Keratinocyte (primary cell): ENCODE measurements around the gene NOS3. TPM values are rescaled to one million over a fixed set of nuclear protein-coding genes. Genes with fewer than 3 reads are reported as not detected.

ENCODE experiments used
- DNase-seq: peaks from one replicate; pipeline ENCODE4 v3.0.0-alpha.2; 2011; ENCODE audit warnings: low read depth, missing footprints, low spot score
- FAIRE-seq: peaks from 2 replicates; lab custom pipeline; 2011; peaks lifted over from hg19 to GRCh38; lab: Jason Lieb, UNC
- H2AFZ ChIP-seq: 2 replicates; pipeline ENCODE4 v1.6.0; 2012; ENCODE audit warnings: low read length, control low read depth, inconsistent platforms; ENCODE audit not compliant: control insufficient read depth
- H3K27ac ChIP-seq: 2 replicates; pipeline ENCODE4 v1.5.1; 2011; ENCODE audit warnings: low read length; ENCODE audit not compliant: control insufficient read depth, insufficient read depth
- H3K27me3 ChIP-seq: 3 replicates; pipeline ENCODE4 v1.6.0; 2011; ENCODE audit warnings: low read length; ENCODE audit not compliant: control insufficient read depth, insufficient read depth; ENCODE audit errors: extremely low read depth
- H3K36me3 ChIP-seq, 2 experiments: 2 replicates in 1 of 2; 3 replicates in 1 of 2; pipeline ENCODE4 v1.5.1; 2011; ENCODE audit warnings: low read length in 2 of 2, mild to moderate bottlenecking in 1 of 2; ENCODE audit not compliant: control insufficient read depth in 2 of 2, insufficient read depth in 2 of 2; ENCODE audit errors: extremely low read depth in 1 of 2
- H3K4me1 ChIP-seq: 3 replicates; pipeline ENCODE4 v1.5.1; 2011; ENCODE audit warnings: low read length; ENCODE audit not compliant: control insufficient read depth, insufficient read depth; ENCODE audit errors: extremely low read depth
- H3K4me2 ChIP-seq: 3 replicates; pipeline ENCODE4 v1.6.0; 2011; ENCODE audit warnings: low read depth, low read length; ENCODE audit not compliant: control insufficient read depth, insufficient read depth; ENCODE audit errors: extremely low read depth
- H3K4me3 ChIP-seq, 3 experiments: fragments of 200-600 bp in 1 of 3; sonication (generic) in 1 of 3; 2 replicates in 2 of 3; 3 replicates in 1 of 3; pipeline ENCODE4 v1.5.1; 2011 to 2016; ENCODE audit warnings: low read length in 3 of 3, mild to moderate bottlenecking in 3 of 3, control low read depth in 2 of 3, inconsistent platforms in 1 of 3, low read depth in 1 of 3, mixed read lengths in 1 of 3, mixed run types in 1 of 3, moderate library complexity in 1 of 3; ENCODE audit not compliant: control insufficient read depth in 2 of 3, insufficient read depth in 2 of 3; ENCODE audit errors: extremely low read depth in 1 of 3
- H3K79me2 ChIP-seq: 2 replicates; pipeline ENCODE4 v1.6.0; 2012; ENCODE audit warnings: low read length; ENCODE audit not compliant: control insufficient read depth, insufficient read depth
- H3K9ac ChIP-seq: 3 replicates; pipeline ENCODE4 v1.6.0; 2011; ENCODE audit warnings: low read length; ENCODE audit not compliant: control insufficient read depth, insufficient read depth; ENCODE audit errors: extremely low read depth
- H3K9me1 ChIP-seq: 3 replicates; pipeline ENCODE4 v1.6.0; 2011; ENCODE audit warnings: low read length; ENCODE audit not compliant: control insufficient read depth, insufficient read depth; ENCODE audit errors: extremely low read depth
- H3K9me3 ChIP-seq: 2 replicates; pipeline ENCODE4 v1.5.1; 2012; ENCODE audit warnings: low read depth, low read length; ENCODE audit not compliant: control insufficient read depth
- H4K20me1 ChIP-seq: 3 replicates; pipeline ENCODE4 v1.6.0; 2011; ENCODE audit warnings: low read length; ENCODE audit not compliant: control insufficient read depth, insufficient read depth; ENCODE audit errors: extremely low read depth
- CTCF ChIP-seq, 3 experiments: IDR thresholded peaks in 1 of 3; conservative IDR thresholded peaks in 1 of 3; optimal IDR thresholded peaks in 1 of 3; 2 replicates in 2 of 3; 3 replicates in 1 of 3; pipeline versions ENCODE3 to v1.5.1; 2011; ENCODE audit warnings: low read length in 3 of 3, mild to moderate bottlenecking in 3 of 3, moderate library complexity in 2 of 3, control low read depth in 1 of 3, inconsistent platforms in 1 of 3; ENCODE audit not compliant: insufficient read depth in 2 of 3; ENCODE audit errors: extremely low read depth in 1 of 3
- EZH2 ChIP-seq: IDR thresholded peaks from one replicate; pipeline ENCODE4 v1.6.1; 2012; ENCODE audit warnings: inconsistent platforms, mild to moderate bottlenecking, low read length, moderate library complexity
- dilution Hi-C: fragments of 300-500 bp; cut with MboI; formaldehyde crosslinking; loops from one replicate; pipeline ENCODE4 v1.7.0; 2020; ENCODE audit warnings: low sequenced_read_pairs; ENCODE audit not compliant: extremely low pct_ligation_motif_present
- polyA plus RNA-seq, 5 experiments: library from polyadenylated mRNA; depleted of rRNA in 3 of 5; stranded (reverse) in 3 of 5; stranded (forward) in 1 of 5; unstranded in 1 of 5; fragments of >200 nt; gene quantifications; 1 replicate in 1 of 5; 2 replicates in 3 of 5; 3 replicates in 1 of 5; pipeline versions ENCODE4 v1.2.1 to v1.2.3, GENCODE V29; 2011 to 2012; ENCODE audit warnings: missing spikeins in 2 of 5, low read depth in 1 of 5, low replicate concordance in 1 of 5

NOS3 gene
- polyA plus RNA-seq, 1 donor (not counting 4 experiments of a cell fraction or from before 2014, with no cell fraction given) = 0.77 TPM

- H3K4me1 ChIP-seq = peaks cover 8% of the 10 kb centered on the region
- peaks cover 5 to 19% of the 10 kb centered on the region in 2 experiments for H3K36me3 ChIP-seq
- H3K9me3 ChIP-seq = no peaks in the 10 kb centered on the region
- H4K20me1 ChIP-seq = no peaks in the 10 kb centered on the region
- H3K27ac ChIP-seq = no peak overlapping the region
- dilution Hi-C loops = no loop called here
- no peak overlapping the region for H3K4me2 ChIP-seq
- FAIRE-seq (no peak), DNase-seq (no peak)
- no peak overlapping the region for H3K9ac ChIP-seq
- H3K9me1 ChIP-seq = no peaks in the 10 kb centered on the region
- H3K79me2 ChIP-seq = no peaks in the 10 kb centered on the region
- no peaks in the 10 kb centered on the region for H3K27me3 ChIP-seq
- TF ChIP-seq EZH2 (no peak), CTCF (optimal IDR thresholded peaks at IDR 0.05 in 1 of 3, IDR thresholded peaks at IDR 0.05 in 1 of 3, conservative IDR thresholded peaks at IDR 0.05 in 1 of 3; ENCODE audit: extremely low read depth in 1 of 3, insufficient read depth in 2 of 3, low read length in 3 of 3) (no peak)
- no peak overlapping the region for H3K4me3 ChIP-seq
- no peak overlapping the region for H2AFZ ChIP-seq
Measured at GRCh38 chr7:151043959-151044358, 53.1 kb downstream of the NOS3 start.

- Histone ChIP-seq H3K36me3 (peaks cover 5 to 16% of the 10 kb centered on the region in 2 experiments), H3K9me3 (no peaks in the 10 kb centered on the region), H3K4me2 (no peak overlapping the region), H3K4me3 (no peak overlapping the region), H3K79me2 (no peaks in the 10 kb centered on the region), H3K9me1 (no peaks in the 10 kb centered on the region), H3K9ac (no peak overlapping the region), H4K20me1 (no peaks in the 10 kb centered on the region), H2AFZ (no peak overlapping the region), H3K4me1 (peaks cover 3% of the 10 kb centered on the region), H3K27ac (no peak overlapping the region), H3K27me3 (peaks cover 1% of the 10 kb centered on the region)
- DNase-seq = no peak
- FAIRE-seq = no peak
- TF ChIP-seq CTCF (optimal IDR thresholded peaks at IDR 0.05 in 1 of 3, IDR thresholded peaks at IDR 0.05 in 1 of 3, conservative IDR thresholded peaks at IDR 0.05 in 1 of 3; ENCODE audit: extremely low read depth in 1 of 3, insufficient read depth in 2 of 3, low read length in 3 of 3) (no peak), EZH2 (no peak)
- dilution Hi-C loops = no loop called here
Measured at GRCh38 chr7:151045262-151045661, 54.4 kb downstream of the NOS3 start.
